Hippocampal formation (tissue), 2 donors: Measurements from ENCODE around the gene GBP4.

ENCODE experiments used
- DNase-seq, 2 donors: peaks; one replicate each; lab custom pipeline; 2025; lab: John Stamatoyannopoulos, UW

GBP4 gene

DNA sequence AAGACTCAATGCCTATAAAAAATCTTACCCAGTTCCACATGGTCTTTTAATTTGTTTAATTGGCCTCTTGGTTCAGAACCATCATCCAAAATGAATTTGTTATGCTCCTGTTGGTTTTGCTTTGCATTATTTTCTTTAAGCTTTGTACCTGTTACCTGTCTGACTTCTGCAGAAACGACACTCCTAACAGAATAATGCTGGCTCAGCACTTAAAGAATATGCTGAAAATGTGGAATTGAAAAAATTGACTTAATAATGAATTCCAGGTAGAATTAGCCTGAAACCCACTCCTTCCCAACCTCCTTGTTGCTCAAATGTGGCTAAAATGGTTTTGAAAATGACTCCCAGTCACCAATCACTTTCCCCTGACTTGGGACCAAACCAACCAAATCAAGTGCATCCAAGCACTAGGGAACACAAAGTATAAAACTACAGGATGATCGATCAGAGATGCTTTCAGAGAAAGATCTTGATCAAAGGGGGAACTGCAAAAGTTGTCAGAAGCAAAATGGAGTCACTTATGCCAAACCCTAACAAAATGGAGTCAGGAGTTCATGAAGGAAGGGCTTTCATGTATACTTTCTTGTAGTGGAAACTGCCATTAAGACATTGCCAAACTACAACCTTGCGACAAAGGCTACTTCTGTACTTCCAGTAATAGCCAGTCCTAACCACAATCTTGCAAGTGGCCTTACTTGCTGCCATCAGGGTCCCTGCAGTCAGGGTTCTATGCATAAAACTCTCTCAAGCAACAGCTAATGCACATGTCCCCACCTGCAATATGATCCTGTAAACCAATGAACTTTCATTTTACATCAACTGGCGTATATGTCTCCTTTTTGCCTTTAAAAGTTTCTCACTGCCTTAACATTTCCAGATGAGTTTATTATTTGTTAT, 28.3 kb downstream of the GBP4 start:
- DNase-seq, result no peak

DNA sequence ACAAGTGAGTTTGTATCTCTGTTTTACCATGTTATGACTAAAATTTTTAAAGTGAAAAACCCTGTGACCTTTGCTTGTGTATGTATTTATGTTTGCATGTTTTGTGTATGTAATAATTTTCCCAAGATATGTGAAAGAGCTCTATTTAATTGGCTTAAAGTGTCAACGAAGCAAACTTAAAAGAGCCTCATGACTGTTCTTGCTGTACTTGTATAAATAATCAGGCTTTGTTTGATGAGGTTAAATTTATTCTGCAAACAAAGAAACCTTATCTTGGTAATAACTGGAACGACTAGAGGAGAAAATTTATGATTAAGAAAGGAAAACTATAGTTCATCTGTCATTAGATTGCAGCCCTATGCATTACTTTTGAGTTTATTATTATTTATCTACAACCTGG, 29.6 kb downstream of the GBP4 start:
- no peak for DNase-seq

DNA sequence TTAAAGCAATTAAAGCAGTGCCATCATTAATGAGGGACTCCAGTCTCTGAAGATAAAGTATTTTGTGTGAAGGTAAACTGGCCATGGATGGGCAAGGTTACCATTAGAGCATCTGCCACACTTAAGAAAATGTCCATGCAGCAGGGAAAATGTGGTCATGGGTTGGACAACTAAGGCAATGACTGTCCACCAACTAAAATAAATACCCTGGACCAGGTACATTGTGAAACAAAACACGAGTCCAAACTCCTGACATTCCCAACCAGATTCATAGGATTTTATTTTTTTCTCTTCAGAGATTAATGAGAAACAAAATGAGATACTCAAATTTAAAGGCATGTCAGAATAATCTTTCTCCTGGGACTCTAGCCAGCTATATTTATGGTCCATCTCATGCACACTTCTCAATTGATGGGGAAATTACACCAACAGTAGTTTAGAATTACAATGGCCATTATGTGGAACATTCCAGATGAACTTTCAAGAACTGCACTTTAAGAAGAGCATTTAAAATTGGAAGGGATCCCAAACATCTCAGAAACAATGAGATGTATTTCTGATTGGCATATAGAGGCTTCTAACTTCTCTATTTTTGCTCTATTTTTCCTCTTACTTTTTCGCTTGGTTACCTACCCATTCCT, 31.0 kb downstream of the GBP4 start:
- no peak for DNase-seq

GRCh38 chr1:89166705-89167104, 32.0 kb downstream of the GBP4 start:
- DNase-seq, result no peak

GRCh38 chr1:89165811-89166210, 32.9 kb downstream of the GBP4 start:
- DNase-seq, result no peak

- DNase-seq, result no peak
Observed at GRCh38 chr1:89151047-89151446, 47.7 kb downstream of the GBP4 start.

GRCh38 chr1:89149976-89150375, 48.8 kb downstream of the GBP4 start:
- no peak for DNase-seq

DNA sequence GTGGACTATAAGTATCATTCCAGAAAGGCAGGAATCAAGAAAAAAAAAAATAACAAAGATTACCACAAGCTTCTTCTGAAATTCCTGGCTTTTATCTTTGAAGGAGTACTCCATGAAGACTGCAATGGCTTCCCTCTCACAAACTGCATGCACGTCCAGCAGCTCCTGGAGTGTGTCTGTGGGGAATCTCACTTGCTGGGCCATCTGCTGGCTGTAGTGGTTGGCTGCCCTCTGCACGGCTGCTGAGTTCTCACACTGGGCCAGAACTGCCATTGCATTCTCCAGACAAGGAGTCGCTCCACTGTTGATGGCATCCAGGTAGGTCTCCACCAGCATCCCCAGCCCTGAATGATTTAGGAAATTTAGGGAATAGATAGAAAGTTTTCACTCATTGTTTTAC, 49.5 kb downstream of the GBP4 start:
- DNase-seq, result peak; percentile 5 to 10

GRCh38 chr1:89147678-89148658, 50.8 kb downstream of the GBP4 start:
- DNase-seq, result no peak

- no peak for DNase-seq
Observed at GRCh38 chr1:89146721-89147120, 52.0 kb downstream of the GBP4 start.

- DNase-seq, result no peak
Observed at GRCh38 chr1:89143484-89143883, 55.3 kb downstream of the GBP4 start.

- no peak for DNase-seq
Observed at GRCh38 chr1:89142160-89142559, 56.6 kb downstream of the GBP4 start.

- DNase-seq, result no peak
Observed at GRCh38 chr1:89133747-89134146, 65.0 kb downstream of the GBP4 start.
